NCI-H524 (cell line): ENCODE results near the gene MLNR.
A peak's percentile ranks its signal among the peaks of the same experiment; 100 is the strongest.

Experiments
- DNase-seq, 2 experiments: peaks; one replicate each; lab custom pipeline; 2025; lab: John Stamatoyannopoulos, UW

Gene MLNR

DNA sequence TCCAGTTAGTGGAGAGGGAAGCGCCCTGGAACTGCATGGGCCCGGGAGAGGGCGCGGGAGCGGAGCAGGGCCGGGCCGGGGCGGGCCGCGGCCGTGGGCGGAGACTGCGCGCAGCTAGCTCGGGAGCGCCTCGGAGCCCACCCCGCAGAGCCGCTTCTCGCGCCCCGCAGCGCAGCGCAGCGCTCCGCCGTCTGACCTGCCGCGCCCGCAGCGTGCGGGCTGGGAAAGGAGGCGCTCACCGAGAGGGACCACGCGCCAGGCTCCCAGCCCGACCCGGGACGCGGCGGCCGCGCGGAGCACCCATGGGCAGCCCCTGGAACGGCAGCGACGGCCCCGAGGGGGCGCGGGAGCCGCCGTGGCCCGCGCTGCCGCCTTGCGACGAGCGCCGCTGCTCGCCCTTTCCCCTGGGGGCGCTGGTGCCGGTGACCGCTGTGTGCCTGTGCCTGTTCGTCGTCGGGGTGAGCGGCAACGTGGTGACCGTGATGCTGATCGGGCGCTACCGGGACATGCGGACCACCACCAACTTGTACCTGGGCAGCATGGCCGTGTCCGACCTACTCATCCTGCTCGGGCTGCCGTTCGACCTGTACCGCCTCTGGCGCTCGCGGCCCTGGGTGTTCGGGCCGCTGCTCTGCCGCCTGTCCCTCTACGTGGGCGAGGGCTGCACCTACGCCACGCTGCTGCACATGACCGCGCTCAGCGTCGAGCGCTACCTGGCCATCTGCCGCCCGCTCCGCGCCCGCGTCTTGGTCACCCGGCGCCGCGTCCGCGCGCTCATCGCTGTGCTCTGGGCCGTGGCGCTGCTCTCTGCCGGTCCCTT is at the start of gene MLNR:
Gene MLNR (plus strand): TSS at position 303 of the 820 bp plus-strand sequence. CDS start 0 bp downstream, at position 303.
- peak in 1 of 2 experiments; percentile 46 for DNase-seq

GRCh38 chr13:49171359-49171758 is 48.8 kb upstream of the MLNR start:
- DNase-seq, result no peak

GRCh38 chr13:49183672-49184325 is 36.3 kb upstream of the MLNR start:
- DNase-seq, result no peak

GRCh38 chr13:49184621-49185020 is 35.5 kb upstream of the MLNR start:
- DNase-seq, result no peak

- DNase-seq, result no peak
Measured at GRCh38 chr13:49185264-49185663, 34.9 kb upstream of the MLNR start.

DNA sequence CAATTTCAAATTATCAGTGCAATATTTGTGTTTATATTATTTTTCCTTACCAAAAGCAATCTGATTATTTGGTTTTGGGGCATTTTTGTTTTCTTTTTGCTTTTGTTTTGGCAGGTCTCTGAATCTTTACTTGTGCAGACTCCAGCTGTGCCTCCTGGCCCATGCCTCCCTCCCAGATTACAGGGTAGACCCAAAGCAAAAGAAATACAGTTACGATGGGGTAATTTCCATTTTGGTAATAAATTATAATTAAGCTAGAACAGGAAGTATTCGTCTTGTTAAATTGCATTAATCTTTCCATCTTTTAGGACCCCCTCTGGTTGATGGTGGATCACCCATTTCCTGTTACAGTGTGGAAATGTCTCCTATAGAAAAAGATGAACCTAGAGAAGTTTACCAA is 29.2 kb upstream of the MLNR start:
- DNase-seq, result no peak

- DNase-seq, result no peak
Measured at GRCh38 chr13:49206641-49207040, 13.5 kb upstream of the MLNR start.

GRCh38 chr13:49208619-49209018 is 11.5 kb upstream of the MLNR start:
- no peak for DNase-seq

DNA sequence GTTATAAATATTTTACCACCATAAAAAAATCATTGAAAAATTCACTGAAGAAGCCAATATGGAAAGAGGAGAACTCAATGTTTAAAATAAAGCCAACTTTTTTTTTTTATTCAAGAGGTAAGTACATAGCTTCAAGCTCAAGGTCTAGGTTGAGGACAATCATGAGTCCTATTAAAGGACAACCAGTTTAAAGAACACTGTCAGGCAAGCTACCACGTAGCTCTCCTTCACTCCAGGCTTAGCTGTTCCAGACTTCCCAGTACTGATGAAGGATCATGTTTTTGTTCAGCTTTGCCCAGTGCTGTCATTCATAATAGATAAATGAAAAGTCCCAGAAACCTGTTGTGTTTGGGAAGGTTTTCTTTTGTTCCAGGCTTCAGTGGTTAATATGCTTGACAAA is 10.0 kb upstream of the MLNR start:
- DNase-seq, result no peak

DNA sequence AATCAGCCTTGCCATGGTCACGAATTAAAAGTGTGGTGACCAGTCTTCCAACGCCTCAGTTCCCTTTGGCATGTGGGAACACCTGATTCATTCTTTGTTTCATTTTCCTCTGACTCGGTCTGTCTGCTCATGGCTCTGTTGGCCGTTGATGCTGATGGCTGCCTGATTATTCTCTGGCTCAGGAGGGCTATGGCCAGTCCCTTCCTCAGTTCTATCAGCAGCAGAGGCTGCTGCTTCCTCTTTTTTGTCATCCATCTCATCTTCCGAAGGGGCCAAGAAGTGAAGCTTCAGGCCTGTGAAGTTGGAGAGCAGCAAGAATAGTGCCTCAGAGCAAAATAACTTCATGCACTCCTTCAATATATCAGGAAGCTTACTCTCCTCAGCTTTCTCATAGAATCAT is 9.5 kb upstream of the MLNR start:
- no peak for DNase-seq

- no peak for DNase-seq
Measured at GRCh38 chr13:49213539-49213938, 6.6 kb upstream of the MLNR start.

DNA sequence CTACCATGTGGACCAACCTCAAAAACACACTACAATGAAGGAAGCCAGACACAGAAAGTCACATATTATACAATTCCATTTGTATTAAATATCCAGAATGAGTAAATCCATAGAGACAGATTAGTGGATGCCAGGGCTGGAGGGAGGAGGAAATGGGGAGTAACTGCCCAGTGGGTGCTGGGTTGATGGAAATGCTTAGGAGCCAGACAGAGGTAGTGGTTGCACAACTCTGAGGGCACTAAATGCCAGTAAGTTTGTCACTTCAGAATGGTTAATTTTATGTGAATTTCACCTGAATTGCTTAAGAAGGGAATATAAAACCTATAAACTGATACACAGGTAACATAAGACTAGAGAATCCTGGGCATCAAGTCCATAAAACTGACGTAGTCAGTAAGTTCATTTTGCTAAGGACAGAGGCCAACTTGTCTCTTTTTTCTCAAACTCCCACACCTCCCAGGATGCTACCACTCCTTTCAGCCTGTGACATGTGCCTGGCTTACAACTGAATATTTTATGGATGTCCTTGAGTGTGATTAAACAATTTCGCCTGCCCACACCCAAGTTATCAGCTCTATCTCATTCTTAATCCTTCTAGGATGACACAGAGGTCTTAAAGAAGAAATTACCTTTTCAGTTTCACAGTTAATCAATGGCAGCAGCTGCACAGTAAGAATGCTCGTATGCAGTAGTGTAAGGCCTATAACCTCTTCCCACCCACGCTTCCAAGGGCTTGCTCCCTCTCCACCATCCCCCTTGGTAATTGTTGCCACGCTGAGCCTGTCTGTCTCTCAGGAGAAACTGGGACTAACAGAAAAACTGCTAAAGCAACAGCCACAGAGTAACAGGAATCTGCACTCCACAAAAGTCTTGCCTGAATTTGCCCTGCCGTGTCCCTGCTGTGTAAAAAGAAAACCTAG is 5.9 kb upstream of the MLNR start:
- no peak for DNase-seq

GRCh38 chr13:49214917-49215376 is 5.2 kb upstream of the MLNR start:
- DNase-seq, result peak in 1 of 2 experiments; percentile 23

GRCh38 chr13:49216334-49216733 is 3.8 kb upstream of the MLNR start:
- no peak for DNase-seq

DNA sequence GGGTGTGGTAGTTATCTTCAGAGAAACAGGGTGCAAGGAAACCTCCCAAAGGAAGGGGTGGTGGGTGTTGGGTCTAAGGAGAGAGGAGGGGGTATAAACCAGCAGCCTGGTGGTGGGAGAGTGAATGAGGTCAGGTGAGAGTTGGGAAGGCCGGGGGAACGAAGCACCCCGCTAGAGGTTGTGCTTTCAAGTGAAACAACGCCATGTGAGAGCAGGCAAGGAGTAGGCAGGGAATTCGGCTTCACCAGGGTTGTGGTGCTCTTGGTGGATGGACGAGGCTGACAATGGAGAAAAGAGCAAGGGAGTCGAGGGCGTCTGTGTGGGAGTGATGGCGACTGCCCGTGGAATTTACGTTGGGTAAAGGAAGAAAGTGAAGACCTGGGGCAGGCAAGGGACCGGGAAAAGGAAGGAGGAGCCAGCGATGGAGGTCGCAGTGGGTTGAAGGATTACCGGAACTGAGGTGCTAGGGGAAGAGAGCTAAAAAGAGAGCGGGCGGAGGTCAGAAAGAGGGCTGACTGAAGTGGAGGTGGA is 2.1 kb upstream of the MLNR start:
- no peak for DNase-seq

GRCh38 chr13:49218493-49219051 is 1.6 kb upstream of the MLNR start:
- no peak for DNase-seq

DNA sequence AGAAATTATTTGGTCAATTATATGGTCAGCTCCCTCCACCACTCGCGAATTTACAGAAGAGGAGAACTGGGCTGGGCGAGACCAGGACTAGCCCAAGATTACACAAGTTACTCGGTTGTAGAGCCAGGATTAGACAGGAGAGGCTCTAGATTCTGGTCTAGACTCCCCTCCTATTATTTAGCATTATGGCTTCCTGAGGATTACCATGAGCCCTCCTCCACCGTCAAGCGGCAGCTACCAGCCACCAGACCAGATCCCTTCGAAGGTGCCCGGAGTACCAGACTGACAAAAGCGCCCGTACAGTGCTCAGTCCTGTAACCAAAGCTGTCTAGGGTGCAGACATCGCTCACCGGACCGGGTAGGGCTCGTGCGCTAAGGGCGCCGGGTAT is 497 bp upstream of the MLNR start:
- peak in 1 of 2 experiments; percentile 50 for DNase-seq

DNA sequence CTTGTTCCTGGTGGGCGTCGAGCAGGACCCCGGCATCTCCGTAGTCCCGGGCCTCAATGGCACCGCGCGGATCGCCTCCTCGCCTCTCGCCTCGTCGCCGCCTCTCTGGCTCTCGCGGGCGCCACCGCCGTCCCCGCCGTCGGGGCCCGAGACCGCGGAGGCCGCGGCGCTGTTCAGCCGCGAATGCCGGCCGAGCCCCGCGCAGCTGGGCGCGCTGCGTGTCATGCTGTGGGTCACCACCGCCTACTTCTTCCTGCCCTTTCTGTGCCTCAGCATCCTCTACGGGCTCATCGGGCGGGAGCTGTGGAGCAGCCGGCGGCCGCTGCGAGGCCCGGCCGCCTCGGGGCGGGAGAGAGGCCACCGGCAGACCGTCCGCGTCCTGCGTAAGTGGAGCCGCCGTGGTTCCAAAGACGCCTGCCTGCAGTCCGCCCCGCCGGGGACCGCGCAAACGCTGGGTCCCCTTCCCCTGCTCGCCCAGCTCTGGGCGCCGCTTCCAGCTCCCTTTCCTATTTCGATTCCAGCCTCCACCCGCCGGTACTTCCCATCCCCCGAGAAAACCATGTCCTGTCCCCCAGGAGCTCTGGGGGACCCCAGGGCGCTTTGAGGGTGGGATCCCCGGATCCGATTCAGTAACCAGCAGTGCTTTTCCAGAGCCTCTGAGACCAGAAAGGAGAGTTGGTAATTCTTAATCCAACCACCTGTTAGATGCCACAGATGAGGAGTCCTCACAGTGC is 885 bp downstream of the MLNR start:
- peak in 1 of 2 experiments; percentile 12 for DNase-seq

GRCh38 chr13:49221590-49221965 is 1.4 kb downstream of the MLNR start:
- DNase-seq, result no peak

GRCh38 chr13:49225223-49226042 is 5.3 kb downstream of the MLNR start:
- no peak for DNase-seq
